GM20431 (cell line): ENCODE results near the gene STRIT1.
"Not testable (repeated sequence)": the region's sequence is repeated elsewhere in the genome, so short reads cannot be mapped to it uniquely, and the experiment has no call there.

ENCODE experiments used
- in situ Hi-C: fragments of 300-500 bp; cut with MseI, MboI; formaldehyde crosslinking; loops from one replicate; pipeline ENCODE4 v1.15.0; 2020; ENCODE audit warnings: low sequenced_read_pairs; ENCODE audit not compliant: unreplicated experiment

STRIT1 gene

GRCh38 chr3:155276089-155276488 lies 17.4 kb downstream of the STRIT1 start:
- in situ Hi-C loops: not testable (repeated sequence)

- in situ Hi-C loops: not testable (repeated sequence)
Measured at GRCh38 chr3:155275159-155275754, 18.2 kb downstream of the STRIT1 start.

- in situ Hi-C loops: not testable (repeated sequence)
Measured at GRCh38 chr3:155274435-155274834, 19.0 kb downstream of the STRIT1 start.

GRCh38 chr3:155271343-155271613 lies 22.2 kb downstream of the STRIT1 start:
- in situ Hi-C loops: no loop called here

- in situ Hi-C loops: no loop called here
Measured at GRCh38 chr3:155270485-155271342, 22.8 kb downstream of the STRIT1 start.

- in situ Hi-C loops: no loop called here
Measured at GRCh38 chr3:155270063-155270462, 23.4 kb downstream of the STRIT1 start.

- in situ Hi-C loops: not testable (repeated sequence)
Measured at GRCh38 chr3:155262855-155263254, 30.6 kb downstream of the STRIT1 start.

- in situ Hi-C loops: no loop called here
Measured at GRCh38 chr3:155262295-155262694, 31.2 kb downstream of the STRIT1 start.

- in situ Hi-C loops: no loop called here
Measured at GRCh38 chr3:155254445-155254844, 39.0 kb downstream of the STRIT1 start.

GRCh38 chr3:155252535-155252934 lies 40.9 kb downstream of the STRIT1 start:
- in situ Hi-C loops: no loop called here

GRCh38 chr3:155252021-155252420 lies 41.5 kb downstream of the STRIT1 start:
- in situ Hi-C loops: no loop called here

- in situ Hi-C loops: no loop called here
Measured at GRCh38 chr3:155248531-155249187, 44.8 kb downstream of the STRIT1 start.

- in situ Hi-C loops: no loop called here
Measured at GRCh38 chr3:155244699-155245098, 48.8 kb downstream of the STRIT1 start.

GRCh38 chr3:155244216-155244615 lies 49.3 kb downstream of the STRIT1 start:
- in situ Hi-C loops: no loop called here

GRCh38 chr3:155243512-155243921 lies 50.0 kb downstream of the STRIT1 start:
- in situ Hi-C loops: no loop called here

GRCh38 chr3:155242342-155242741 lies 51.1 kb downstream of the STRIT1 start:
- in situ Hi-C loops: no loop called here

- in situ Hi-C loops: no loop called here
Measured at GRCh38 chr3:155241579-155241978, 51.9 kb downstream of the STRIT1 start.
